ENCODE data around the gene INO80B.

DNA sequence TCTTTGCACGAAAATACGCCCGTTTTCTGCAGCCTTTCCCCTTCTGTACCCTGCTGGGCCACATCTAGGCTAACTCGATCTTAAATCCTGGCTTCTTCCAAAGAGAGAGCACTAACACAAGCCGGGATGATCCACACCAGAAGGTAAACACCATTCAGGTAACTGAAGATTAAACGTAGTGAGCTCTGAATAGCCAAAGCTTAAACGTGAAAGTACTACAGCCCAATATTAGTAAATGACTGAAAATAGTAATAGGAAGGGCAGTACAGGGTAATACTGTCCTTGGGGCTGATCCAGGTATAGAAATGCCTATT lies 18.0 kb downstream of the INO80B start:
- TF ChIP-seq, protein P1, sequence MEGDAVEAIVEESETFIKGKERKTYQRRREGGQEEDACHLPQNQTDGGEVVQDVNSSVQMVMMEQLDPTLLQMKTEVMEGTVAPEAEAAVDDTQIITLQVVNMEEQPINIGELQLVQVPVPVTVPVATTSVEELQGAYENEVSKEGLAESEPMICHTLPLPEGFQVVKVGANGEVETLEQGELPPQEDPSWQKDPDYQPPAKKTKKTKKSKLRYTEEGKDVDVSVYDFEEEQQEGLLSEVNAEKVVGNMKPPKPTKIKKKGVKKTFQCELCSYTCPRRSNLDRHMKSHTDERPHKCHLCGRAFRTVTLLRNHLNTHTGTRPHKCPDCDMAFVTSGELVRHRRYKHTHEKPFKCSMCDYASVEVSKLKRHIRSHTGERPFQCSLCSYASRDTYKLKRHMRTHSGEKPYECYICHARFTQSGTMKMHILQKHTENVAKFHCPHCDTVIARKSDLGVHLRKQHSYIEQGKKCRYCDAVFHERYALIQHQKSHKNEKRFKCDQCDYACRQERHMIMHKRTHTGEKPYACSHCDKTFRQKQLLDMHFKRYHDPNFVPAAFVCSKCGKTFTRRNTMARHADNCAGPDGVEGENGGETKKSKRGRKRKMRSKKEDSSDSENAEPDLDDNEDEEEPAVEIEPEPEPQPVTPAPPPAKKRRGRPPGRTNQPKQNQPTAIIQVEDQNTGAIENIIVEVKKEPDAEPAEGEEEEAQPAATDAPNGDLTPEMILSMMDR (IDR thresholded peaks at IDR 0.05) = no peak
- no peak for TF ChIP-seq POLR2AphosphoS5 (IDR thresholded peaks at IDR 0.05)
- no peak for TF ChIP-seq POLR2A (IDR thresholded peaks at IDR 0.05)
